ENCODE measurements around the gene ZIC1.

Gene ZIC1

DNA sequence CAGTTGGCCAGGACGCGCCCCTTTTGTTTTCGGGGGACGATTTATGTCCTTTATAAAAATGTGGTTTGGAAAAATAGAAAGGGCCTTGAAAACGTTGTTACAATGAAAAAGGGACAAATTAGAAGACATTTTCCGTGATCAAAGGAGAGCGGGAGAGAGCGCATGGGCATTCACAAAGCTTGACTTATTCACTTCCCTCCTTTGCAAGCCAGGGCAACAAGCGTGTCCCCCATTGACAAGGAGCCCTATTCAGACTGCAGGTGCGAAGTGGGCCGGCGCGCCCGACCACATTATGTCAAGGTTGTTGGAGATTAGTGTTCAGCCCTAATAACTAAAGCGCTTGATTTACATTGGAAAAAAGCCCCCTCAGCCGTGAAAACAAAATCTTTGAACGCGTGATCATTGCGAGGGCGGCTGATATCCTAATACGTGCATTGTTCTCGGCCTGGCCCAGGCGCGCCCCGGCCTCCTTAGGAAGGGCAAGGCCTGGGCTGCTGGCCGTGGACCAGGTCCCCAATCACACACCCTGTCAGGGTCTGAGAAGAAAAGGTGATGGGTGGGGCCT is 28.7 kb upstream of the ZIC1 start:
- DNase-seq (ENCODE audit: low spot score), result no peak

DNA sequence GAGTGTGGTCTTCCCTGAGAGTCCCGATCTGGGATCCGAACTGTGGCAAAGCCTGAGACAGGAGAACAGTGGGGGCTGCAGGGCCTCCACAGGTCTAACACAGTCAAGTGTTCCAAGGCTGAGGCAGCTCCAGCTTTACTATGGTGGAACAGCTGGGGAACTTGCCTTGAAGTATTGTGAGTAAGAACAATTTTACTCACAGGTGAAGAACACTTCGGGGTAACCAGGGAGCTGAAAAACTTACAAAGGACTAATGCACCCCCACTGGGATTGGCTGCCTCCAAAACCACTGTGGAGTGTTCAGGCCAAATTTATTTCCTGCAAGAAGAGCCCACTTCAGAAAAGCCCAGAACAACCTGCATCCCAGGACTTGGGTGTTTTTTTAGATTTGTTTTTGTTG is 28.2 kb upstream of the ZIC1 start:
- DNase-seq (ENCODE audit: low spot score), result no peak

DNA sequence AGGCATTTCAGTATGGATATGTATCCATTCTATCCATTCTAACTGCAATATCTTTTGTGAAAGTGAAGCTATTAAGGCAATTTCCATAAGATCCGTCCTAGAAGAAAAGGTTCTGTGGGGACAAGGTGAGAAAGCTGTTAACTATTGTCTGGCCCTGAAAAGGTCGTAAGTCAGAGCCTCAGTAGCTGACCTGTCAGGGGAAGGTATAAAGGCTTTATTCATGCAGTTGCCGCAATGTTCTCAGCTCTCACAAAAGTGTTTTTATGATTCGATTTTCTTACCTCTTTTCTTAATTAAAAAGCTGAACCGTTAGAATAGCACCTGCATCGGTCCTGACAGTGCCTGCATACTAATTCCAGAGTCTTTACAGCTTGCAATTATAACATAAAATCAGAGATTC is 27.6 kb upstream of the ZIC1 start:
- DNase-seq (ENCODE audit: low spot score), result no peak

DNA sequence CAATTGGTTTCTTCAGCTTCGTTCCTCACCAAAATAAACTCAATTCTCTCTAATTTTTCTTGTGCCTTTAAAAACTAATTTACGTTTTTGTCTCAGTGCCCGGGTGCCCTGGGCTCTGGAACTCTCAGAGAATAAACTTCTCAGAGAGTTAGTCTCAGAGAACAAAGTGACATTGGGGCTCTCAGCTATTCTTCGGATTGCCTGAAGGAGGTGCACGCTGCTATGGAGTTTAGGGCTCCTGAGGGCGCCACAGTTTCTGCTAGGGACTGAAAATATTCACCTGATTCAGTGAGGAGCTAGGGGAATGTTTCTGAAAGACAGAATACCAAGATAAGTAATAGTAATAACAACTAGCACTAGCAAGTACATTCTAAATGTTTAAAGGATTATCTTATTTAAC is 25.5 kb upstream of the ZIC1 start:
- peak; percentile 56 for DNase-seq (ENCODE audit: low spot score)

DNA sequence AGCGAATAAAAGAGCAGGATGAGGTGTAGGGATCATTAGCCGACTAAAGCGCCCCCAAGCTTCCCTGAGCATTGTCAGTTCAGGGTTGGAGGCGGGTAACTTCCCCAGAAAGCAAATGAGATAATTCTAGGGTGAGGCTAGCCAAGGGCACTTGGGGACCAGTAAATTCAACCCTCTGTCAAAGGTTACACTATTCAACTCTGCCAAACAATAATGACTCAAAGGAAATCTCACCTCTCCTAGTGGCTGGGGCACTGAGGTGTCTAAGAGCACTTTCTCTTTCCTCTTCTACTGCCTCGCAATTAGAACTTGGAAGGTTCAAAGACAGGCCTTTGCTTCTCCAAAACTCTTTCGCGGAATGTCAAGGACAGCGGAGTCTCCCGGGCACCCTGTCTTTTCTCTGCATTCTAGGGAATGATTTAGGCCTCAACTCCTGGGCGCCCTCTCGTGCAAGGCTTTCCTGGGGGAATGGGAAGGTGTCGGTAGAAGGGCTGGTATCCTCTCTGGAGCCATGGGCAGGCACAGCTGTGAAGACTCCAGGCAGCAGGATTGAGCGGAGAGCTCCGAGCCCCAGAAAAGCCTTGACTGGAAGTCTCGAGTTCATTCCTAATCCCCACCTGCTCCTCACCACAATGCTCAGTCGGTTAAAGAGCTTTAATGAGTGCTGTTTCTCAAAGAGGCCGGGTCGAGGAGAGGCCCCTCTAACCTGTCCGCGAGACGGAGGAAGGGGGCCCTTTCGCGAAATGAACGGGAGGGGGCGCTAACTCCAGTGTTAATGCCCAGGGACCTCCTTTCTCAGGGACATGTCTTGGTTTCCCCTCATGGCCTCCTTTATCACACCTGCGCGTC is 24.7 kb upstream of the ZIC1 start:
- DNase-seq (ENCODE audit: low spot score), result peak; percentile 43

DNA sequence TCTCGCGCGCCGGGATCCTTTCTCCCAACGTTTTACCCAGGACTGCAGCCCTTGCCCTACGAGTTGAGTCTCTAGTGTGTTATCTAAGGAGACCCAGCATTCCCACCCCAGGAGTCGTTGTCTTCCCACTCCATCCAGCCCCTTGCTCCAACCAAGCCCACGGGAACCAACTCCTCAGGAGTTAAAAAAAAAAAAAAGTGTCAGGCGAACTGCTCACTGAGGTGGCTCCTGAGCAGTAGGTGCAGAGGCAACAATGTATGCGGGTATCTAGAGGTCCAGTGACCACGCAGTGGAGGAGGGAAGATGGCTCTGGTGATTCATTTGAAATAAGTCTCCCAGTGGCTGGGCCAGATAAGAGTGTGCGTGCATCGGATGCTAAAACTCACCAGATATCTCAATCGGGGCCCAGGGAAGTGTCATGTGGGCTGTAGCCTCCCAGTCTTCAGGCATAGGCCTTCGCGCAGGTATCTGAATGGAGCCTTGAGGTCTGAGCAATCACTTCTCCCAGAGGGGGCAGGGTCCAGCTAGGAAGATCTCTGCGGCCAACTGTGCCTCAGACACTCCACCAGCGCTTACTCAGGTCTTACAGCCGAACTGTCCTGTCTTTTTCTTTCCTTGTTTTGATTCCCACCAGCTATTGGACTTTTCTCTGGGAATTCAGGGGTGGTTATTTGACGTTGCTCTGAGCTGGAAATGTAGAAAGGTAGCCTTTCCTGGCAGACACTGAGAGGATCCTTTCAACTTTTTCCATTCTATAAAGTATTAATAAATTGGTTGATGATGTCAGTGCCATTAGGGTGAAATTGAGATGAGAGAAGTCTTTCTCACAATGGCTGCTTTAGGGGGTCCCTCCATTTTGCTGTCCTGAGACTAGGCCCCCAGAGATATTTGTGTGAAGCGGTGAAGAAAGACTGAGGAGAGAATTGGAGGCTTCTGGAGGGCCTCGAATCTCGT is 23.8 kb upstream of the ZIC1 start:
- DNase-seq (ENCODE audit: low spot score), result no peak

DNA sequence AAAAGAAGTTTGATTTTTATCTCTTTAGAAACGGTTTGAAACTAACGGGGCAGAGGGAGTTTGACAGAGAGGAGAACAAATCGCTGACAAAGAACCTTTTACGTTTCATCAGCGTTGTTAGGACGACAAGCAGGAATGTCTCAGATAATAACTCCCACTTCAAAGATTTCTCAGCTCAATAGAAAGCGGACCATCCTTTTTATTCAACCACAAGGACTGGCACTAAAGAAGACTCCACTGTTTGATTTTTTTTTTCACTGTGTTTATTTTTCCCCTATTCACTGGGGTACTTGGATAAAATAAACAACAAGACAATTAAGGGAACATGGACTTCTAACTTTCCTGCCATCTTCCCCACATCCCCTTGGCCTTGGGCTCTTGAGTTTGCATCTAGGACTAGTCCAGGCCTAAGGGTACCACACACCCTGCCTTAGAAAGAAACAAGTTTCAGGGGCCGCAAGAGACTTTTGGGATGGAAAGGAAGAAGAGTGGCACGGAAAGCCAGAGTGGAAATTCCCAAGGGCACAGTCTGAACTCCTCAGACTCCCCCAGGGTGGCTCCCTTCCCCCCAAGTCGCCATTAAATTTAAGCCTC is 21.8 kb upstream of the ZIC1 start:
- no peak for DNase-seq (ENCODE audit: low spot score)

DNA sequence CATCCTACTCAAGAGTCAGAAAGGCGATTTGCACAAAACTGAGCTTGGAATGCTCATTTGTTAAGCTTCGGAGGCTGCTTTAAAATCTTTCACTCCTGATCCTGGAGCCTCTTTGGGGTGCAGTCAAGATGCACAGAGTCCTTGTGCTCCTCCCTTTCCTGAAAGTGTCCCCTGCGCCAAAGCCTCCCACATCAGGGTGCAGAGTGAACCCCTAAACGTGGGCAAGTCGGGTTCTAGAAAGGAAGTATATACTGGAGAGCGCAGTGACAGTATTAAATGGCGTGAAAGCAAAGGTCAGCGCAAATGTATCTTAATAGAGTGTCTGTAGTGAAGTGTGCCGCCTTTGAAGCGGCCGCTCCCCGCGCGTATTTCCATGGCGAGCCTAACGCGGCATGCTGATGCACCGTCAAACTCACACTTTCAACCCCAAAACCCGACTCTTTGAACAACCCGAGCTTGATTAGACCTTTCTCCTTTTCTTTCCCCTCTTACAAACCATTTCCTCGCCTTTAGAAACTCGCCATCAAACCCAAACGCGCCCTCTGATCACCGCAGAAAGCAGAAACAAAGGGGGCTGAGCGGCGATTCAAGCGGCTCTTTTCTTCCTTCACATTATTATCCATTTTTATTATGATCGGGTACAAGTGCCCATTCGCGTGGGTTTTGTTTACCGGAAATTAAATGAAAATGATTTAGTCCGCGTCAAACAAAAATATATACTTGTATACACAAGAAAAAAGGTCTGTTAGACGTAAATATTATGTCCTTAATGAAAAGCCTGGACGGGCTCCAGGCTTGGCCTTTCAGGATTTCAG is 21.1 kb upstream of the ZIC1 start:
- no peak for DNase-seq (ENCODE audit: low spot score)

DNA sequence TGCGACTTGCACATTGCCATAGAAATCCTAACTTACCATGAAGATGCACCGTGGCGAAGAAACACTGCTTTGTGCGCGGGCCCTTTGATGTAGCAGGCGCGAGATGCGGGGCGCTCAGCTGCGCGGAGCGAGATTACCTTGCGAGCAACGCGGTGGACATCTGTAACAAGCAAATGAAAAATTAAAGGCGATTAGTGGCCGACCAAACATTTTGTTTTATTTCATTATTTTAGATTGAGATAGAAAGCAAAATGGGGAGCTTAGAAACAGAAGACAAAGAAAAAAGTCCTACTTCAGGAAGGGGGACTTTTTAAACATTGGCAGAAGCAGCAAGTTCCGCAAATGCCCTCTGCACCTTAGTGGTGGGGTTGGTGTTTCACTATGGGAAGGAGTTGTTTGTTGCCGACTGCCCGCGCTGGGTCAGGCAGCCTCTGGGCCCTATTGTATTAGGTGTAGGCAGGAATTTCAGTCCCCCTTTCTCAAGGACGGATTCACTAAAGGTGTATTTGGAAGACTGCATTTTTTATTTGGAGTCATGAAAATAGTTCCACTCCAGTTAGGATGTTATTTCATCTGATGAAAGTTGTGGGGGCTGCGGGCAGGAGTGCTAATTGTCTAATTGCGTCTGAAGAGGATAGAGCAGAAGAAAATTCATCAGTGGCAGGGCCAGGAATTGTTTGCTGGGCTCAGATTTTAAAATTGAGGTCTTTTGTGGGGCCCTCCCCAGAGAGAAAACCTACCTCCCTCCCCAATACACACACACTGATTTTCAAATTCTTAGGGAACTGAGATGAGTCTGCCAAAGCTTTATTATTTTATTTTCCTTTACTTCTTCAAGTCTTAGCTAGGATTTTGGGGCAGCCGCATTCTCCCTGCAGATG is 20.2 kb upstream of the ZIC1 start:
- DNase-seq (ENCODE audit: low spot score), result no peak

DNA sequence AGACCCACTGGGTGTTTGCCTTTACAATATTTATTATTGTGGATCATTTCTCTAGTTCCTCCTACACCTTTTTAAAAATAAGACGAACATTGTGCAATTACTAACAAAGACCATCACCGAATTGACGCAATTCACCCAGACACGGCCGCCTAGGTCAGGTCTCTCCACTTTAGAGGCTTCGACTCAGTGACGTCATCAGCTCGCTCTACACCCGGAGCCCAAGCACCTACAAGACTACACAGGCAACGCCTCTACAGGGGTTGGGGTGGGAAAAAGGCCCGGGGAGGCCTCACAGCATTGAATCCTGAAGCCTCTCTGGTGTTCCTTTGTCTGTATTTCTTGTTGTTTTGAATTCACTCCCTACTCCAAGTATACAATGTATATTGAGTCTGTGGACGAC is 19.4 kb upstream of the ZIC1 start:
- no peak for DNase-seq (ENCODE audit: low spot score)

DNA sequence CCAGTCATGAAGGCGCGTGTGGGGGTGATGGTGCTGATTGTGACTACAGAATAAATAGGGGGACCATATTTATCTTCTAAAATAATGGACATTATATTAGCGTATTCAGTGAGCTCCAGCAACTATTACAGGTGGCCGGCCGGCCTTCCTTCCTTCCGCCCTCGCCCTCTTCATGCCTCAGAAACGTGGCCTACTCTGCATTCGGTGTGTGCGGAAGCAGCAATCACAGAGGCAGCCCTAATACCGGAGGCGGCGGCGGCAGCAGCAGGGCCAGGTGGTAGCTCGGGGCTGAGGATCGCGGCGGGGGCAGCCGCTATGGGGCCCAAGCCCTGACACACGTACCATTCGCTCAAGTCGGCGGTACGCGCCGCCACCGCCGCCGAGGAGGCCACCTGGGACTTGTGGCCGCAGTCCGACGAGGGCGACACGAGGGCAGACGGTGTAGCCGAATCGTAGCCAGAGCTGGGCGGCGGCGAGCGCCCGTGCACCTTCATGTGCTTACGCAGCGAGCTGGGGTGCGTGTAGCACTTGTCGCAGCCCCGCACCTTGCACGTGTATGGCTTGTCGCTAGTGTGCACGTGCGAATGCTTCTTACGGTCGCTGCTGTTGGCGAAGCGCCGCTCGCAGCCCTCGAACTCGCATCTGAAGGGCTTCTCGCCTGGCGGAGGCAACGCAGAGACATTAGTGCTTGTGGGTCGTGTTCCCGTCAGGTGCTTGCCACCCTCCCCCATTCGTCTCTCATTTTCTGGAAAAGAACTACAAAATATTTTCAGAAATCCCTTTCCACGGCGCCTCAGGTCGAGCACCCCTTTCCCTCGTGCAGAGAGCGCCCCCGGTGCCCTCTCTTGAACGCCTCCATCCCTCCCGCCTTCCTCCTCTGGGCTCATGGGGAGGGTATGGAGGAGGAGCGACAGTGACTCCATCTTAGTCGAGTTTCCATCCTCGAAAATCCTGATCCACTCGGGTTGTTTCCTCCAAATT is 18.3 kb upstream of the ZIC1 start:
- no peak for DNase-seq (ENCODE audit: low spot score)

DNA sequence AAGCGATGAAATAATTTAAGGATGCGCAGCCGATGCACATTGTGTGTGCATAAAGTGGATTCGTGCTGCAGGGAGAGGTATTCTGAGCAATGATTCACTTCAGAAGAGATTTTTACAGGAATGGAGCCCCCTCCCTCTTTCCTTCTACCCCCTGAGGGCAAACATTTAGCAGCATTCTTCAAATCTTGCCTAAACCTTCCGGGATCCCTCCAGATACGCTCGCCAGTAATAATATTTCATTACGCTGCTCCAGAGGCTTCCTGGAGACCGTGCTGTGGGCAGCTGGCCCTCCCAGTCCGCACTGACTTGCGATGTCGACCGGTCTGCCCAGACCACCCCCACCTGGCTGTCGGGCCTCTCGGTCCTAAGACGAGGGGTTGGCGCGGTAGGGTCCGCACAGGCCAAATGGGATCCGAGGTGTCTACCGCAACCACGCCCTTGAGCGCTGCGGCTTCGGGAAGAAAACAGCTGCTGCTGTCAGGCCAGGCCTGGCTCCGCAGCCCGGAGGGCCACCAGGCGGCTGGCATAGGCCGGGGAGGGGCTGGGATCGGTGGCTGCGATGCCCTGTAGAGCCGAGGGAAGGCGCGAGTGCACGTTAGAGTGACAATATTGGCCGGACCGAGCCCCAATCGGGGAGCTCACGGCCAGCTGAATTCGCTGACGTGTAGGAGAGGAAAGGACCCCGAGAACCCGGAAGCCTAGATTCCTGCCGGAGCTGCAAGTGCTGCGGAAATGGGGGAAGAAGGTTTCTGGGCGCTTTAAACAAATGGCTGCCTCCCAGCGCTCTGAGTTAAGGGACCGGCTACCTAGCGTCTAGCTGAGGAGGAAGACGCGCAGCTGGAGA is 17.2 kb upstream of the ZIC1 start:
- DNase-seq (ENCODE audit: low spot score), result no peak

DNA sequence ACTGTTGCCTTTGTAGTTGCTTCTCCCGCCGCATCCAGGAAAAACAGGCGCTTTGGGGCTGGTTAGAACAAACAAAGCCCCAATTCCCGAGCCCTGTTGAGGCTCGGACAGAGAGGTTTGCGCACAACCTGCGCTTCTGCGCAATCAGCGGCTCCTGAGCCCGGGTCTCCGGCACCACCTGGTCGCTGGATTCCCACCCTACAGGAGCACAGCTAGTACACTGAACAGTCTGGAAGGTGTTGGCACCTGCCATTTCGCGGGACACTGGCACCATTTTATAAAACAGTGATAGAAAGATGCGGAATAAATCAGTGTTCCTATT is 16.6 kb upstream of the ZIC1 start:
- DNase-seq (ENCODE audit: low spot score), result no peak

DNA sequence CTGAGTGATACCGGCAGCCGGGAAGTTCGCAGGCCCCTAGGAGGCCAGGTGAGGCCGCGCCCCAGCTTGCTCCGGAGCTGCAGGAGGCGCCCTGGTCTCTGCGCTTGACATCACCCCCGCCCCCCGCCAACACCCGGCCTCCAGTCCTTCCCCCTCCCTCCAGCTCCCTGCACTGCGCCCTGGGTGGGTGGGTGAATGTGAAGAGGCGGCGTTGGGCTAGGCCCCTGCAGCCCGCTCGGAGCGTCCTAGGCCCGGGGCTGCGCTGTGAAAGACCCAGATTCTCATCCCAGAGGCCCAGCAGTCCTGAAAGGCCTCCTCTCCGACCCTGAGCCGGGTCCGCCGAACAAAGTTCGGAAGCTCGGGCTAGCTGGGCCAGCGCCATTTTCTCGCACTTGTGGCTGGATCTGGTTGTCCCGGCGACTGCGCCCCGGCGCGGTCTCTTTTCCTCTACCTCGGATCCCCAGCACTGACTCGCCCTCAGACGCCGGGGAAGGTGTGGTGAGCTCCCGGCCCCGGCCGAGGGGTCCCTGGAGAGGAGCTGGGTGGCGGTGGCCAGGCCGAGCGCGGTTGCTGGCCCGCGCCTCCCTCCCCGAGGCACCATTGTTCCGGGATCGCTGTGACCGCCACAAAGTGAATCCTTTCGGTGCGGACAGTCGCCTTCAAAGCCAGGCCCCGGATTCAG is 15.8 kb upstream of the ZIC1 start:
- no peak for DNase-seq (ENCODE audit: low spot score)

DNA sequence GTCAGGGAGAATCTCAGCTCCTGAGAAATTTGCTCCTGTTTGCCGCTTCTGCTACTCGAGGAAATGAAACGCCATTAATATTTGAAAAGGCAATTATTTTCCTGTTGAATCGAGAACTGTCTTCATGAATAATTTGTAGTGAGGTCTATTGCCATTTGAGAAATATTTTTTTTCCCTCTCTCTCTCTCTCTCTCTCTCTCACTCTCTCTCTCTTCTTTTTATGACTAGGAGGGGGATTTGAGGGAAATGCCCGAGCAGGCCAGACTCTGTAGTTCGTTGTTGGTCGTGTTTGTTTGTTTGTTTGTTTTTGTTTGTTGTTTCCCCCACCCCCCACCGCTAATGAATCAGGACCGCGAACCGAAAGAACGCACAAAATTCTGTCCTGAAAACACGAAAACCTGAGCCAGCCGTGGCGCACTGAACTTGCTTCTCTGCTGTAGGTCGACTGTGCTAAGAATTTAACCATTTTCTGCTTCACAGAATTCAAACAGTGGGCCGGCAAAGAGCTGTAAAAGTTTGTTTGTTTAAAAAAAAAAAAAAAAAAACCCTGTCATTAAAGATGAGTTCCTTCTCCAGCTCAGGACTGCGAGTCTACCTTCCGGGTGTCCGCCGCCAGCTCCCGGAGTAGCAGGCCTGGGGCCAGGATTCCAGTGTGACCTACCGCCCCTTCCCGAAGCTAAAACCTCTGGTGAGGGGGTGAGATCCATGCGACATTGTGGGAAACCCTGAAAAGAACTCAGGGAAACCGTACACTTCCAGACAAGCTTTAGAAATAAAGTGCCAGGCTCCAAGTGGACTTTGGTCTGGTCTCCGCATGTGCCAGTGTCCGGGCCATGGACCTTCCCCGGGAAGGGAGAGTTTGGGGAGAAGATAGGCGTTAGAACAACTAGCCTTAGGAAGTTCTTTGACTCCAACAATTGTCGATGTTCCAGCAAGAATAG is 15.0 kb upstream of the ZIC1 start:
- no peak for DNase-seq (ENCODE audit: low spot score)

DNA sequence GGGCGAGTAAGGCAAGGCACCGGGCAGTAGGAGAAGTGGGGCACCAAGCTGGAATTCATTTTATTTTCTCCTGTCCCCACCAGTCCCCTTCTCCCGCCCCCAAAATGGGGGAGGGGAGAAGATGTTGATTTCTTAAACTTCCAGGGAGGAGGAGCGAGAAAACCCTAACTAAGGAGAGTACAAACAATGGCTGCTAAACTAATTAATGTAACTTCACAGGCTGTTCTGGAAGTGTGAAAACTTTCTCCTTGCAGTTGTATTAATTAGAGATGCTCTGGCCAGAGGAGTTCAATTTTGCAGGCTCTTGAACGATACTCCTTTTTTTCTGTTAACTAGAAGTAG is 14.3 kb upstream of the ZIC1 start:
- no peak for DNase-seq (ENCODE audit: low spot score)

Data from NAMALWA (cell line).